GM23338 (cell line): ENCODE measurements around the gene PYGB. TPM values are rescaled to one million over a fixed set of nuclear protein-coding genes. Genes with fewer than 3 reads are reported as not detected.
A peak's percentile ranks its signal among the peaks of the same experiment; 100 is the strongest.

Experiments used
- ATAC-seq: fragments of 200-7000 bp; cut with Tn5 transposase; 3 replicates; pipeline ENCODE4 v1.9.1; 2020
- DNase-seq: peaks from one replicate; pipeline ENCODE4 v3.0.0-alpha.2; 2015; ENCODE audit warnings: low spot score
- H2AFZ ChIP-seq: fragments of 200-600 bp; sonication (generic); 2 replicates; pipeline ENCODE4 v1.8.0; 2016; ENCODE audit warnings: antibody characterized with exemption, mild to moderate bottlenecking, moderate library complexity
- H3F3A ChIP-seq: fragments of 200-600 bp; sonication (generic); replicated peaks from 2 replicates; pipeline ENCODE4 v1.8.0; 2017; ENCODE audit warnings: antibody characterized with exemption, mixed run types, low read depth
- H3K27ac ChIP-seq: fragments of 200-600 bp; sonication (generic); 2 replicates; pipeline ENCODE4 v1.6.1; 2016; ENCODE audit warnings: low read depth
- H3K27me3 ChIP-seq: fragments of 200-600 bp; sonication (generic); 2 replicates; pipeline ENCODE4 v1.8.0; 2016; ENCODE audit warnings: mild to moderate bottlenecking, mixed run types, moderate library complexity; ENCODE audit not compliant: insufficient read depth
- H3K36me3 ChIP-seq: fragments of 200-600 bp; sonication (generic); 2 replicates; pipeline ENCODE4 v1.8.0; 2016; ENCODE audit warnings: mild to moderate bottlenecking; ENCODE audit not compliant: insufficient read depth
- H3K4me1 ChIP-seq: fragments of 200-600 bp; sonication (generic); 2 replicates; pipeline ENCODE4 v1.8.0; 2016; ENCODE audit warnings: mild to moderate bottlenecking, moderate library complexity; ENCODE audit not compliant: insufficient read depth
- H3K4me2 ChIP-seq: fragments of 200-600 bp; sonication (generic); 2 replicates; pipeline ENCODE4 v1.7.1; 2017; ENCODE audit warnings: mixed run types
- H3K4me3 ChIP-seq: fragments of 200-600 bp; sonication (generic); 2 replicates; pipeline ENCODE4 v1.6.1; 2016; ENCODE audit warnings: mixed run types
- H3K79me2 ChIP-seq: fragments of 200-600 bp; sonication (generic); replicated peaks from 2 replicates; pipeline ENCODE4 v1.8.0; 2017; ENCODE audit warnings: mild to moderate bottlenecking; ENCODE audit not compliant: insufficient read depth
- H3K9me2 ChIP-seq: fragments of 200-600 bp; sonication (generic); 2 replicates; pipeline ENCODE4 v1.8.0; 2017; ENCODE audit not compliant: insufficient read depth
- H4K20me1 ChIP-seq: fragments of 200-600 bp; sonication (generic); replicated peaks from 2 replicates; pipeline ENCODE4 v1.8.0; 2017; ENCODE audit warnings: mild to moderate bottlenecking; ENCODE audit not compliant: insufficient read depth
- H3K27ac Mint-ChIP-seq: 2 replicates; pipeline ENCODE4 v1.8.0; 2020; ENCODE audit warnings: inconsistent platforms, mild to moderate bottlenecking, moderate library complexity, mixed read lengths
- H3K27me3 Mint-ChIP-seq: 3 replicates; pipeline ENCODE4 v1.8.0; 2022; ENCODE audit warnings: low read depth, mild to moderate bottlenecking, moderate library complexity, mixed read lengths, inconsistent platforms; ENCODE audit not compliant: insufficient read depth, poor library complexity
- H3K36me3 Mint-ChIP-seq: 3 replicates; pipeline ENCODE4 v1.8.0; 2021; ENCODE audit warnings: low read depth, mild to moderate bottlenecking, inconsistent platforms, moderate library complexity, mixed read lengths
- H3K4me1 Mint-ChIP-seq: 3 replicates; pipeline ENCODE4 v1.8.0; 2020; ENCODE audit warnings: mild to moderate bottlenecking, inconsistent platforms, mixed read lengths
- H3K4me3 Mint-ChIP-seq: 3 replicates; pipeline ENCODE4 v1.8.0; 2021; ENCODE audit warnings: moderate library complexity, mild to moderate bottlenecking, inconsistent platforms, mixed read lengths
- H3K9me3 Mint-ChIP-seq: 3 replicates; pipeline ENCODE4 v1.8.0; 2020; ENCODE audit warnings: moderate library complexity, mild to moderate bottlenecking, inconsistent platforms, mixed read lengths
- CREB1 ChIP-seq: fragments of 250-450 bp; sonication (Bioruptor Pico); IDR thresholded peaks from 2 replicates; pipeline ENCODE4 v1.5.0; 2020; ENCODE audit warnings: low read depth, mild to moderate bottlenecking, moderate library complexity
- EZH2 ChIP-seq: fragments of 200-600 bp; sonication (generic); IDR thresholded peaks from one replicate; pipeline ENCODE4 v1.8.0; 2017; ENCODE audit warnings: antibody characterized with exemption, mild to moderate bottlenecking, low read depth; ENCODE audit not compliant: unreplicated experiment
- EZH2phosphoT487 ChIP-seq: fragments of 200-600 bp; sonication (generic); IDR thresholded peaks from one replicate; pipeline ENCODE4 v1.8.1; 2018; ENCODE audit warnings: antibody characterized with exemption; ENCODE audit not compliant: unreplicated experiment
- NANOG ChIP-seq: IDR thresholded peaks from 2 replicates; pipeline ENCODE4 v1.6.1; 2016; ENCODE audit warnings: antibody characterized with exemption, borderline replicate concordance
- ZNF114 ChIP-seq: fragments of 250-450 bp; sonication (Bioruptor Pico); IDR thresholded peaks from 2 replicates; pipeline ENCODE4 v1.5.0; 2020; ENCODE audit warnings: mild to moderate bottlenecking, moderate library complexity
- polyA plus RNA-seq: library from polyadenylated mRNA; unstranded; fragments of >200 nt; fragmentation: Nextera tagmentation; extraction: Ambion mirVana; gene quantifications from 2 replicates; pipeline ENCODE4 v1.2.1, GENCODE V29; 2016
- total RNA-seq: library from RNA; depleted of rRNA; stranded (reverse); fragments of >200 nt; shearing (Covaris generic); gene quantifications from 2 replicates; pipeline ENCODE4 v1.2.3, GENCODE V29; 2014
- TF ChIP-seq, protein P1 (sequence below): IDR thresholded peaks from one replicate; pipeline ENCODE4 v1.6.1; 2018; ENCODE audit warnings: antibody characterized with exemption; ENCODE audit not compliant: unreplicated experiment
- TF ChIP-seq, protein P2 (sequence below): IDR thresholded peaks from 2 replicates; pipeline ENCODE4 v1.6.1; 2016; ENCODE audit warnings: antibody characterized with exemption

Gene PYGB
- total and polyA plus RNA-seq, 2 experiments from 2014 or later: 15.6 to 64.0 TPM

DNA sequence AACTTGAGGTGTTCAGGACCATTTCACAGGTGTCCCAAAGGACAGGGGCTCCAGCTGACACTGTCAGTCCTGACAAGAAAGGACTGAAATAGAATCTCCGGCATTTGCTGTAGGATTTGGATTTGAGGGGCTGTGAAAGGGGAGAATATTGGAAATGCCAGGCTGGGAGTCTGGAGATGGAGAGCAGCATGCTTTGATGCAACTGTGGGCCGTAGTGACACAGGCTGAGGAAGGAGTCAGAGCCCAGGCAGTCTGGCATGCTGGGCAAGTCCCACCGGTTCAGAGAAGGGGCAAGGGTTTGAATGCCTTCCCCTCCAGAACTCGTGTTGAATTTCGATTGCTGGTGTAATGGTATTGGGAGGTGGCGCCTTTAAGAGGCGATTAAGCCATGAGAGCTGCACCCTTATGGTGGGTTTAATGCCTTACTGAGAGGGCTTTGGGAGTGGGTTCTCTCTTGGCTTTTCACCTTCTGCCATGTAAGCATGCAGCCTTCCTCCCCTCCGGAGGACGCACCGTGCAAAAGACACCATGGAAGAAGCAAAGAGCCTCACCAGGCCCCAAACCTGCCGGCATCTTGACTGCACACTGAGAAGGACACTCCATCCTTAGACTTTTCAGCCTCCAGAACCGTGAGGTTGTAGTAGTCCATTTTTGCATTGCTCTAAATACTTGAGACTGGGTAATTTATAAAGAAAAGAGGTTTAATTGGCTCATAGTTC lies 9.4 kb upstream of the PYGB start (continued):
- TF ChIP-seq, protein P1, sequence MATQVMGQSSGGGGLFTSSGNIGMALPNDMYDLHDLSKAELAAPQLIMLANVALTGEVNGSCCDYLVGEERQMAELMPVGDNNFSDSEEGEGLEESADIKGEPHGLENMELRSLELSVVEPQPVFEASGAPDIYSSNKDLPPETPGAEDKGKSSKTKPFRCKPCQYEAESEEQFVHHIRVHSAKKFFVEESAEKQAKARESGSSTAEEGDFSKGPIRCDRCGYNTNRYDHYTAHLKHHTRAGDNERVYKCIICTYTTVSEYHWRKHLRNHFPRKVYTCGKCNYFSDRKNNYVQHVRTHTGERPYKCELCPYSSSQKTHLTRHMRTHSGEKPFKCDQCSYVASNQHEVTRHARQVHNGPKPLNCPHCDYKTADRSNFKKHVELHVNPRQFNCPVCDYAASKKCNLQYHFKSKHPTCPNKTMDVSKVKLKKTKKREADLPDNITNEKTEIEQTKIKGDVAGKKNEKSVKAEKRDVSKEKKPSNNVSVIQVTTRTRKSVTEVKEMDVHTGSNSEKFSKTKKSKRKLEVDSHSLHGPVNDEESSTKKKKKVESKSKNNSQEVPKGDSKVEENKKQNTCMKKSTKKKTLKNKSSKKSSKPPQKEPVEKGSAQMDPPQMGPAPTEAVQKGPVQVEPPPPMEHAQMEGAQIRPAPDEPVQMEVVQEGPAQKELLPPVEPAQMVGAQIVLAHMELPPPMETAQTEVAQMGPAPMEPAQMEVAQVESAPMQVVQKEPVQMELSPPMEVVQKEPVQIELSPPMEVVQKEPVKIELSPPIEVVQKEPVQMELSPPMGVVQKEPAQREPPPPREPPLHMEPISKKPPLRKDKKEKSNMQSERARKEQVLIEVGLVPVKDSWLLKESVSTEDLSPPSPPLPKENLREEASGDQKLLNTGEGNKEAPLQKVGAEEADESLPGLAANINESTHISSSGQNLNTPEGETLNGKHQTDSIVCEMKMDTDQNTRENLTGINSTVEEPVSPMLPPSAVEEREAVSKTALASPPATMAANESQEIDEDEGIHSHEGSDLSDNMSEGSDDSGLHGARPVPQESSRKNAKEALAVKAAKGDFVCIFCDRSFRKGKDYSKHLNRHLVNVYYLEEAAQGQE: no peak
- no peak for TF ChIP-seq CREB1 (CRISPR knock-in tag)

DNA sequence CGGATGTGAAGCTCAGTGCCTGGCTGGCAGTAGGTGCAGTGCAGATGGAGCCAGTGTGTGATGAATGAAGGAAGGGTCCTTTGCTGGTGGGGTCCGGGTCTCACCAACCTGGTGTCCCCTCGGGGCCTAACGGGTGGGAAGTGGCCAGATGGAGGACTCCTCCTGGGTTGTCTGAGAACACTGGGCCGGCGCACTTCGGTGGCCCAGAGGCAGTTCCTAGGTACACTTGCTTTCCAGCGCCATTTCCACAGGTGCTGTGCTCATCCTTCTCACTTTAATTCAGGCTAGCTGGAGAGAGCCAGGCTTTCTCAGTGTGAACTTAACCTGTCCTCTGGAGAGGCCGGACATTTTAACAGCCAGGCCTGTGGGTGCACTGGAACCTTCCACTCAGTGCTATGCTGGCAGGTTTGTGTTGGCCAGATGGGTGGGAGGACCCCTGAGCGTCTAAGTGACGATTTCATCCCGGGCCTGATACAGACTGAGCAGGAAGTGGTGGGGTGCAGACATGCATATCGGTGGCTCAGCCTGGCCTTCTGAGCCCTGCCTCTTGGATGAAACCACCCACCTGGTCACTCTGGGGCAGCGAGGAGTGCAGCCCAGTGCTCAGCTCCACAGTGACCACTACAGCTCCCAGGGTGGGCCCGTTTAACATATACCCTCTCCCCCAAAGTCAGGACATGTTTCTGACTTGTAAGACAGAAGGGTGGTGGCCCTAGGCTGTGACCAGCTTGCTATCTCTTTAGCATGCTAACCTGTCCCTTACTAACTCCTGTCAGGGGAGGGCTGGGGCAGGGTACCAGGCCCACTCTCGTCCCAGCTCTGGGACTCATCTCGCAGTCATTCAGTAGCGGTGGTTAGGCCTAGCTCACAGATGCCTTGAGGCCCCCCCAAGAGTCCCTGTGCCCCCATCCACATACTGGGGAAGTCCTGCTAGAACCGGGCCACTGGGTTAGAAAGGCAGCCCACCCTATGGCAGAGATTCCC lies 8.2 kb upstream of the PYGB start:
- Mint-ChIP-seq H3K4me1 (peaks cover 8% of the 10 kb centered on the region), H3K4me3 (no peak overlapping the region), H3K27ac (no peak overlapping the region), H3K9me3 (no peaks in the 10 kb centered on the region), H3K36me3 (no peaks in the 10 kb centered on the region), H3K27me3 (peaks cover 11% of the 10 kb centered on the region)
- ATAC-seq (no peak), DNase-seq (no peak)
- Histone ChIP-seq H3K79me2 (no peaks in the 10 kb centered on the region), H3F3A (no peaks in the 10 kb centered on the region), H3K4me1 (0 out of 2 replicates have a peak, but pooled peaks cover 6% of the 10 kb centered on the region), H4K20me1 (no peaks in the 10 kb centered on the region), H3K36me3 (no peaks in the 10 kb centered on the region), H3K9me2 (no peaks in the 10 kb centered on the region), H3K4me3 (no peak overlapping the region), H3K4me2 (no peak overlapping the region), H3K27ac (no peak overlapping the region), H3K27me3 (no peaks in the 10 kb centered on the region), H2AFZ (0 out of 2 replicates have a peak overlapping the region, but pooled peaks have one; percentile 38)
- TF ChIP-seq, protein P1: no peak
- TF ChIP-seq CREB1 (CRISPR knock-in tag) (no peak), ZNF114 (CRISPR knock-in tag) (no peak), EZH2 (no peak), EZH2phosphoT487 (no peak), NANOG (no peak)
- TF ChIP-seq, protein P2, sequence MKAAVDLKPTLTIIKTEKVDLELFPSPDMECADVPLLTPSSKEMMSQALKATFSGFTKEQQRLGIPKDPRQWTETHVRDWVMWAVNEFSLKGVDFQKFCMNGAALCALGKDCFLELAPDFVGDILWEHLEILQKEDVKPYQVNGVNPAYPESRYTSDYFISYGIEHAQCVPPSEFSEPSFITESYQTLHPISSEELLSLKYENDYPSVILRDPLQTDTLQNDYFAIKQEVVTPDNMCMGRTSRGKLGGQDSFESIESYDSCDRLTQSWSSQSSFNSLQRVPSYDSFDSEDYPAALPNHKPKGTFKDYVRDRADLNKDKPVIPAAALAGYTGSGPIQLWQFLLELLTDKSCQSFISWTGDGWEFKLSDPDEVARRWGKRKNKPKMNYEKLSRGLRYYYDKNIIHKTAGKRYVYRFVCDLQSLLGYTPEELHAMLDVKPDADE: no peak
